Stimulated activated CD4-positive, alpha-beta T cell treated with anti-CD3 and anti-CD28 coated beads, Interleukin-12 subunit alpha, Interleukin-12 subunit beta, amount 100 ng/mL, for 48 hours (primary cell): ENCODE results near the gene CLCA1.

Source experiments
- DNase-seq, 3 donors: peaks; one replicate each; pipeline ENCODE4 v3.0.0-alpha.2; 2020; ENCODE audit warnings: low read depth in 2 of 3, low spot score in 1 of 3

Gene CLCA1

GRCh38 chr1:86460998-86461397 lies 7.7 kb upstream of the CLCA1 start:
- DNase-seq: no peak

GRCh38 chr1:86461482-86461881 lies 7.2 kb upstream of the CLCA1 start:
- no peak for DNase-seq

DNA sequence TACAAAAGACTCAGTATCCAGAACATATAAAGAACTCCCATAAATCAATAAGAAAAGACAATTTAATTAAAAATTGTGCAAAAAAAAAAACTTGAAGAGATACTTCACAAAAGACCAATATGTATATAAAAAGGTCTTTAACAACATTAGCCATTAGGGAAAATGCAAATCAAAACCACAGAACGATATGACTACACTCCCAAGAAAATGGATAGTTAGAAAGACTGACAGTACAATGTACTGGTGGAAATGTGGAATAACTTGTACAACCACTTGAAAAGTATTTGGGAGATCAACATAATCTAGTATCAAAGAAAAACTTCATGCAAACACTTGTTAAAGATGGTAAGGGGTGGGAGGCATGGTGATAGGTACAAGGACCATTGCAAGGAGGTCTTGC lies 3.9 kb upstream of the CLCA1 start:
- DNase-seq: no peak

DNA sequence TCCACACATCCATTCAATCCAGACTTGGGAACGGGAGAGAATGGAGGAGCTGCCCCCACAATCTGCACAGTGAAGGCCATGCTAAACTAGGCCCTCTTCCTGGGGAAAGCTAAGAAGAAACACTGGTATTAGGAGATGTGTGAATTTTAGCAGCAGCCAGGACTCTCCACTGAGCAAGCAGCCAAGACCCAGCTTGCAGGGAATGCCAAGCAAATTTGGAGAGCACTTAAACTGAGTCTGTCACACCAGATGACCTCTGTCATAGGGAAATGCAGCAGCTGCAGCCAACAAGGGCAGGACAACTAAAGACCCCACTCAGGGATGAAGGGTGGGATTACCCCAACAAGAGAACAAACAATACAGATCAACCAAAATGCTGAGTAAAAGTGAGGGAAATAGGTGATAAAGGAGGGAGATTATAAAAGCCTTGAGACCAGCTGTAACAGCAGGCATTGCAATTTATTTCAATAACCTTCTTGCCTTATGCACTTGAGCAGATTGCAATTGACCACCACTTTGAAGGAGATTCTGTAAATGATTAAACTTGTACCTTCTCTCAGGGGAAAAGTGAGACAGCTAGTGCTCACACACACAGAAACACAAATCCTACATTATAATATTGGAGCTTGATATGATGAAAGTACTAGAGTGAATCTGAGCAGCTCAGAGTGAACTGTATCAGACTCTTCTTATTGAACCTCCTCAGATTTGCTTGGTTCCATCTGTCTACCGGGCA lies 2.5 kb upstream of the CLCA1 start:
- no peak for DNase-seq

GRCh38 chr1:86466986-86467385 lies 1.7 kb upstream of the CLCA1 start:
- no peak for DNase-seq

GRCh38 chr1:86470859-86471258 lies 2.1 kb downstream of the CLCA1 start:
- no peak for DNase-seq

DNA sequence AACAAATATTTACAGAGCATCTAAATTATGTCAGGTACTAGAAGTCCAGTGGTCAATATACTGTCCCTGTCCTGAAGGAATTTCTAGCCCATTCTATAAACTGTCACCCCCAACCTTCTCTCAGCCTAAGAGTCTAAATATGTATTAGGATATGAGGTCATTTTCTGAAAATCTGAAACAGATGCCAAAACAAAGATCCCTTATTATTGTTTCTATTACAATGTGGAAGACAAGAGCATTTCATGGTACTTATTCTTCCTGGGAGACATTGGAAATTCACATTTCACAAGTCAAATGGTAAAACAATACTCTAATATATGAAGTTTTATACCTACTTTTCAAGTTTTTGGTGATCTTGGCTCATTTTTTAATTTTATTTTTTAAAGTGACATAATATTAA lies 2.6 kb downstream of the CLCA1 start:
- DNase-seq: no peak

GRCh38 chr1:86472152-86472551 lies 3.4 kb downstream of the CLCA1 start:
- DNase-seq: no peak

DNA sequence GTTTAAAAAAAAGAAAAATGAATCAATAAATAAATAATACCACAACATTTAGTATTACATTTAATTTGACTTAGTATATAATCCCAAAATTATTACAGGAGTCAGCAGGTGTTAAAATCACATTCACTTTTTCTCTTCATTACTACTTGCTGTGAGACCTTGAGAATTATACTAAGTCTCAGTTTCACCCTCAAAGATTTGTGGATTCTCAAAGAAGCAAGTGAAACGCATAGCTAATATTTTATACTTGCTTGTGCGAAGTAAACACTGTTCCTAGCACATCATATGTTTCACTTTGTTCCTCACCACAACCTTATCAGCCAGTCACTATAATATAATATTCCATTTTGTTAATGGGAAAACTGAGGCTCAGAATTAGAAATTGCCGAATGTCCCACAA lies 4.0 kb downstream of the CLCA1 start:
- DNase-seq: no peak

DNA sequence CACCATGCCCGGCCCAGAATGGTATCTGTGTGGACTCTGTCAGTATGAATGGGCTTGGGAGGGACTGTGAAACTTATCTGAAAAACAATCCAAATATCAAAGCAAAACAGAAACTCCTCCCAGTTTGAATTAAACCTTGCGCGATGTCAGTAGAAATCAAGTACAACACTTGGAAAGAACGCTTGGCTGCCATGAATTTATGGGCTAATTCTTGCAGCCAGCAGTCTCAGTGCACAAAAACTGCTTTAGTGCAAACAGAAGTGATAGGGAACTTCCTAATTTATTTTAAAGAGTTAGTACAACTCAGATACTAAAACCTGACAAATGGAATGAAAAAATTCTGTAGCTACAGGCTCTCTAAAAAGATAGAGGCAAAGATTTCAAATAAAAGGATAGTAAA lies 8.5 kb downstream of the CLCA1 start:
- no peak for DNase-seq

GRCh38 chr1:86477682-86478081 lies 9.0 kb downstream of the CLCA1 start:
- DNase-seq: no peak

- no peak for DNase-seq
These were observed 9.9 kb downstream of the CLCA1 start for GRCh38 chr1:86478416-86479156.

DNA sequence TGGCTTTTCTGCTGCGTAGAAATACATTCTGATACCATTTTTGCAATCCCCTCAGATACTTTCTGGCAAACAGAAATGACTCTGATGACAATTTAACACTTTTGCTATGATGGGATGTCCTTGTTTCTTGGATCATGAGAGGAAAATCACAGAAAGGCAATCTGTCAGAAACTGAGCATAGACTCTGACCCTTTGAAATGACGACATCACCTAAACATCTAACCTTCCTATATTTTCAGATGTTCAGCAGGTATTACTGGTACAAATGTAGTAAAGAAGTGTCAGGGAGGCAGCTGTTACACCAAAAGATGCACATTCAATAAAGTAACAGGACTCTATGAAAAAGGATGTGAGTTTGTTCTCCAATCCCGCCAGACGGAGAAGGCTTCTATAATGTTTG lies 13.2 kb downstream of the CLCA1 start:
- no peak for DNase-seq

GRCh38 chr1:86487131-86487810 lies 18.5 kb downstream of the CLCA1 start:
- DNase-seq: no peak

DNA sequence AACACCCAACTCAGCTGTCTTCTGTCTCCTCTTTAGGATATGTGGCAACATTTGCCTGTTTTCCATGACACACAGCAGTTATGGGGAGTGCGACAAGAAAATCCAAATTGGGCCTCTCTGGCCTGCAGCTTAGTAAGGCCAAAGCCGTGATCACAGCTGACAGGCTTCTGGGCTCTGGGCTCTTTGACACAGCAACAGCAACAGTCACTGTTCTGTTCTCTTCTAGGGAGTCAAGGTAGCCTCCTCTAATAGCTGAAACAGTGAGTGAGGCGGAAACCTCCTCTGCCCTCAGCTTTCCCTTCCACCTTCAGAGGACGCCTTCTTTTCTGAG lies 19.0 kb downstream of the CLCA1 start:
- no peak for DNase-seq

DNA sequence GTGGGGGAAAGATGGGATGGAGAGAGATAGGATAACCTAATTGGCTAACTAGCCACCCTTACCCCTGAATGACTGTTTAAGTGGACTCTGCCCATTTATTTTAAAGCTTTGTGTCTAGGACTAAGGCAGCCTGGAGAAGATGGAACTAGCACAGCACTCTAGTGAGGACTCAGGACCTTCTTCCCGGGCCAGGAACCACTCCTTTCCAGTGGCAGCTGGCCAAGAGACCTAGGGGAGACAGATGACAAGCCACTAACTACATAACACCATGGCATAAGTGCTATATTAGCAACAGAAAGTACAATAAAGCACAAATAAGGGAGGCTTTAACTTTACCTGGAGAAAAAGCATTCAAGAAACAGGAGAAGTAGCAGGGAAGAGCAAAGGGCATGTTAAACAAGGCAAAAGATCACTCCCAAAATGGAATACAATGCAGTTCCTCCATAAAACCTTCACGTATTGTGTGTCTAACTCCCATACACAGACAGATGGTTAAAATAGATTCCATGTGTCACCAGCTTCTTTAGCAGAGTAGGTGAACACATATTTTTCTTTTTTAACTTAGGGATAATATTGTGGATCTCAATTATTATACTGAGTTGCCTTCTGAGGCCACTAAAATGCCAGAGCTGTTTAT lies 20.6 kb downstream of the CLCA1 start:
- DNase-seq: no peak

DNA sequence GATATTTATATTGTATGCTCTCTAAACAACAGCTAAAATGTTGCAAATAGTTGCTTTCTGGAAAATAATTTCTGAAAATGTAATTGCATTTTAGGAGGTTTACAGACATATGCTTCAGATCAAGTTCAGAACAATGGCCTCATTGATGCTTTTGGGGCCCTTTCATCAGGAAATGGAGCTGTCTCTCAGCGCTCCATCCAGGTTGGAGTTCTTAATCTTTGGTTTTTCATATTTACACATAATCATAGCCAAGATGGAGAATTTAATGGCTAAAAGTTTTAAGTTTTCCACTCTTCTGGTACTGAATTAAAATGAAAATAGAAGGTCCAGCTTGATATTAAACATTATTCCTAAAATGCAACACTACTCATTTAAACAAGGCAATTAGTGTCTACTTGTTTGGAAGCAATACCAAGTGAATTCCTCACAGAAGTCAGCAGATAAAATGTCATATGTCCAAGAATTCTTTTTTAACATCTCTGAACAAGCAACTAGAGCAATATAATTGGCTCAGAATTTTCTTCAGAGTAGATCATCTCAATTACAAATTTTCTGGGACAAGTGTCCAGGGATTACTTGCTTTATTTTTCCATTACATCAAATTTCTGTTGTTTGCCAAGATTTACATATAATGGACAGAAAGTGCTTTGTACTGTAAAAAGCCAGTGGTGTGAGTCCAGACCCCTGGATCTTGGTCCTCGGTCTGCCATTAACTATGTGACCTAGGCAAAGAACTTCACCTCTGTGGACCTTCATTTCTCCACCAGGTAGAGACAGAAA lies 22.6 kb downstream of the CLCA1 start:
- DNase-seq: no peak

GRCh38 chr1:86498281-86498680 lies 29.6 kb downstream of the CLCA1 start:
- no peak for DNase-seq

- DNase-seq: no peak
These were observed 31.4 kb downstream of the CLCA1 start for GRCh38 chr1:86499987-86500593.

- no peak for DNase-seq
These were observed 32.0 kb downstream of the CLCA1 start for GRCh38 chr1:86500714-86501113.
